Kidney (tissue), 14 donors: Measurements from ENCODE around the gene ANKRD1. TPM values are rescaled to one million over a fixed set of nuclear protein-coding genes. Genes with fewer than 3 reads are reported as not detected.

Experiments used
- DNase-seq, 5 donors: peaks; one replicate each; pipeline ENCODE4 v3.0.0-alpha.2; 2013 to 2020
- FAIRE-seq: peaks from 2 replicates; lab custom pipeline; 2012; peaks lifted over from hg19 to GRCh38; lab: Jason Lieb, UNC
- H3K27ac ChIP-seq, 2 donors: one replicate each; pipeline ENCODE4 v1.7.0; 2013; ENCODE audit warnings: low read depth in 2 of 2, low read length in 2 of 2, inconsistent platforms in 1 of 2
- H3K27me3 ChIP-seq: one replicate; pipeline ENCODE4 v1.7.1; 2013; ENCODE audit warnings: low read length, inconsistent platforms; ENCODE audit not compliant: control insufficient read depth, insufficient read depth
- H3K36me3 ChIP-seq, 3 donors: one replicate each; pipeline versions ENCODE4 v1.7.0 to v1.7.1; 2013; ENCODE audit warnings: low read length in 3 of 3, control low read depth in 1 of 3, inconsistent platforms in 1 of 3; ENCODE audit not compliant: insufficient read depth in 3 of 3, control insufficient read depth in 2 of 3
- H3K4me1 ChIP-seq, 3 donors: one replicate each; pipeline versions ENCODE4 v1.7.0 to v1.7.1; 2013; ENCODE audit warnings: low read length in 3 of 3, inconsistent platforms in 1 of 3, low read depth in 1 of 3; ENCODE audit not compliant: control insufficient read depth in 2 of 3, insufficient read depth in 2 of 3
- H3K4me3 ChIP-seq, 3 donors: one replicate each; pipeline versions ENCODE4 v1.7.0 to v1.8.1; 2013; ENCODE audit warnings: low read length in 3 of 3, control low read depth in 1 of 3, inconsistent platforms in 1 of 3
- H3K9ac ChIP-seq, 3 donors: one replicate each; pipeline versions ENCODE4 v1.7.0 to v1.7.1; 2013; ENCODE audit warnings: low read length in 3 of 3, control low read depth in 1 of 3, inconsistent platforms in 1 of 3
- H3K9me3 ChIP-seq, 3 donors: one replicate each; pipeline versions ENCODE4 v1.7.0 to v1.7.1; 2013; ENCODE audit warnings: low read length in 3 of 3, control low read depth in 1 of 3, inconsistent platforms in 1 of 3; ENCODE audit not compliant: control insufficient read depth in 2 of 3, insufficient read depth in 1 of 3
- CTCF ChIP-seq: IDR thresholded peaks from 3 replicates; pipeline ENCODE4 v1.5.1; 2012; ENCODE audit warnings: mild to moderate bottlenecking, moderate library complexity, borderline replicate concordance; ENCODE audit not compliant: insufficient read depth; ENCODE audit errors: extremely low read depth
- intact Hi-C: fragments of 100-400 bp; cut with DNase I; formaldehyde crosslinking; loops from one replicate; pipeline ENCODE4 v1.11.1; 2022
- polyA plus RNA-seq: library from polyadenylated mRNA; stranded (reverse); fragments of 350-450 nt; fragmentation: Illumina TruSeq; extraction: RNeasy Lipid Tissue Mini Kit (QIAGEN cat#74804); gene quantifications from one replicate; pipeline ENCODE4 v1.2.3, GENCODE V29; 2014; ENCODE audit warnings: low read depth, low replicate concordance; ENCODE audit not compliant: insufficient read depth
- total RNA-seq: library from RNA; stranded (reverse); fragmentation: NEBNext Ultra II Directional; extraction: Animal tissue kit (Norgen Biotek cat#: 25700); gene quantifications from one replicate; pipeline ENCODE4 v1.2.1, GENCODE V29; 2021
- donor health status: control.
- donor health status: control.
- donor health status: control.
- donor health status: control.
- donor health status: control.
- donor health status: DM: yes; HTN: yes; CAD: no.
- donor health status: Normal renal cell carcinoma (clear cell type).

Gene ANKRD1
- total and polyA plus RNA-seq, 2 donors from 2014 or later = 0.58 TPM; not detected in 1

- no peak for DNase-seq
- H3K4me3 ChIP-seq = no peak overlapping the region
- no peaks in the 10 kb centered on the region for H3K36me3 ChIP-seq
- no peak overlapping the region for H3K9ac ChIP-seq
- no peaks in the 10 kb centered on the region for H3K9me3 ChIP-seq
- no peak for FAIRE-seq
- no peak for TF ChIP-seq CTCF
- H3K4me1 ChIP-seq = peaks cover 0 to 2% (median 0%) of the 10 kb centered on the region in 3 donors
- intact Hi-C loops = loop anchor here (5.0 kb wide), 1 partner anchor 338 kb away; no protein-coding TSS in a partner anchor
- no peak overlapping the region for H3K27ac ChIP-seq
- H3K27me3 ChIP-seq = no peaks in the 10 kb centered on the region
Observed at GRCh38 chr10:90913774-90914420, 7.0 kb downstream of the ANKRD1 start.

GRCh38 chr10:90912854-90913479, 7.9 kb downstream of the ANKRD1 start:
- no peak for TF ChIP-seq CTCF

DNA sequence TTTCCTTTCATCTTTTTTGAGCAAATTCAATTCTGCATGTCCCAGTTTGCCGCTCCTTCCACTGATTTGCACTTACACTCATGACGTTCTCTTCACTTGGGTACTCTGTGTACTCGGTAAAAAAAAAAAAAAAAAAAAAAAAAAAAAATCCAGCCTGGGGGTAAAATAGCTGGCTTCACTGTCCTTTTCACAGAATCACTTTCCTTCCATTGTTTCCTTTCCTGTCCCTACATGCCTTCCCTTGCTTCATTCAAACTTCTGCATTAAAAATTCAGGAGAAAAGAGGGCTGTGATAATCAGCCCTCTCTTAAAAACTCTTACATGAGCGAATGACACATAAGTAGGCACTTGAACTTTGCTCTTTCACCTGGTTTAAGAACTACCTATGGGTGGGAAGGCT, 8.7 kb downstream of the ANKRD1 start:
- Histone ChIP-seq H3K9ac (no peak overlapping the region), H3K36me3 (no peaks in the 10 kb centered on the region), H3K9me3 (no peaks in the 10 kb centered on the region), H3K27ac (no peak overlapping the region), H3K4me1 (peaks cover 0 to 2% (median 0%) of the 10 kb centered on the region in 3 donors), H3K4me3 (no peak overlapping the region), H3K27me3 (no peaks in the 10 kb centered on the region)
- no peak for FAIRE-seq
- DNase-seq = no peak
- intact Hi-C loops = loop anchor here (5.0 kb wide), 1 partner anchor 340 kb away; no protein-coding TSS in a partner anchor
- TF ChIP-seq CTCF = no peak

More at GRCh38 chr10:90912854-90913479, 7.9 kb downstream of the ANKRD1 start:
- Histone ChIP-seq H3K27ac (no peak overlapping the region), H3K36me3 (no peaks in the 10 kb centered on the region), H3K9ac (no peak overlapping the region), H3K4me1 (peaks cover 0 to 2% (median 0%) of the 10 kb centered on the region in 3 donors), H3K9me3 (no peaks in the 10 kb centered on the region), H3K27me3 (no peaks in the 10 kb centered on the region), H3K4me3 (no peak overlapping the region)
- no peak for DNase-seq
- intact Hi-C loops = loop anchor here (5.0 kb wide), 1 partner anchor 339 kb away; no protein-coding TSS in a partner anchor
- no peak for FAIRE-seq
